GM13977 (cell line): Measurements from ENCODE around the gene IRF2.
A peak's percentile ranks its signal among the peaks of the same experiment; 100 is the strongest.
"Not testable (repeated sequence)": the region's sequence is repeated elsewhere in the genome, so short reads cannot be mapped to it uniquely, and the experiment has no call there.

Source experiments
- DNase-seq: peaks from one replicate; pipeline ENCODE4 v3.0.0; 2012; ENCODE audit warnings: low spot score
- in situ Hi-C: fragments of 300-500 bp; cut with MboI; formaldehyde crosslinking; loops from one replicate; pipeline ENCODE4 v1.12.0; 2022; ENCODE audit warnings: low sequenced_read_pairs, low pct_unique_long_range_greater_than_20kb, mixed read lengths, inconsistent platforms; ENCODE audit not compliant: unreplicated experiment
- TF ChIP-seq, protein P1 (sequence below): IDR thresholded peaks from 2 replicates; pipeline ENCODE4 v1.5.1; 2012; ENCODE audit warnings: mild to moderate bottlenecking, control low read depth; ENCODE audit not compliant: insufficient read depth; ENCODE audit errors: extremely low read depth, missing control alignments

IRF2 gene

GRCh38 chr4:184382189-184382846 lies 92.0 kb downstream of the IRF2 start:
- TF ChIP-seq, protein P1, sequence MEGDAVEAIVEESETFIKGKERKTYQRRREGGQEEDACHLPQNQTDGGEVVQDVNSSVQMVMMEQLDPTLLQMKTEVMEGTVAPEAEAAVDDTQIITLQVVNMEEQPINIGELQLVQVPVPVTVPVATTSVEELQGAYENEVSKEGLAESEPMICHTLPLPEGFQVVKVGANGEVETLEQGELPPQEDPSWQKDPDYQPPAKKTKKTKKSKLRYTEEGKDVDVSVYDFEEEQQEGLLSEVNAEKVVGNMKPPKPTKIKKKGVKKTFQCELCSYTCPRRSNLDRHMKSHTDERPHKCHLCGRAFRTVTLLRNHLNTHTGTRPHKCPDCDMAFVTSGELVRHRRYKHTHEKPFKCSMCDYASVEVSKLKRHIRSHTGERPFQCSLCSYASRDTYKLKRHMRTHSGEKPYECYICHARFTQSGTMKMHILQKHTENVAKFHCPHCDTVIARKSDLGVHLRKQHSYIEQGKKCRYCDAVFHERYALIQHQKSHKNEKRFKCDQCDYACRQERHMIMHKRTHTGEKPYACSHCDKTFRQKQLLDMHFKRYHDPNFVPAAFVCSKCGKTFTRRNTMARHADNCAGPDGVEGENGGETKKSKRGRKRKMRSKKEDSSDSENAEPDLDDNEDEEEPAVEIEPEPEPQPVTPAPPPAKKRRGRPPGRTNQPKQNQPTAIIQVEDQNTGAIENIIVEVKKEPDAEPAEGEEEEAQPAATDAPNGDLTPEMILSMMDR = no peak
- in situ Hi-C loops = no loop called here
- peak; percentile 28 for DNase-seq

- in situ Hi-C loops = no loop called here
Measured at GRCh38 chr4:184380707-184381106, 93.6 kb downstream of the IRF2 start.

GRCh38 chr4:184380214-184380613 lies 94.1 kb downstream of the IRF2 start:
- DNase-seq, in situ Hi-C loops: not testable (repeated sequence)

More at GRCh38 chr4:184380707-184381106, 93.6 kb downstream of the IRF2 start:
- TF ChIP-seq, protein P1 = no peak
- no peak for DNase-seq

GRCh38 chr4:184376923-184377322 lies 97.4 kb downstream of the IRF2 start:
- in situ Hi-C loops = no loop called here
- DNase-seq = no peak
- TF ChIP-seq, protein P1 = no peak

DNA sequence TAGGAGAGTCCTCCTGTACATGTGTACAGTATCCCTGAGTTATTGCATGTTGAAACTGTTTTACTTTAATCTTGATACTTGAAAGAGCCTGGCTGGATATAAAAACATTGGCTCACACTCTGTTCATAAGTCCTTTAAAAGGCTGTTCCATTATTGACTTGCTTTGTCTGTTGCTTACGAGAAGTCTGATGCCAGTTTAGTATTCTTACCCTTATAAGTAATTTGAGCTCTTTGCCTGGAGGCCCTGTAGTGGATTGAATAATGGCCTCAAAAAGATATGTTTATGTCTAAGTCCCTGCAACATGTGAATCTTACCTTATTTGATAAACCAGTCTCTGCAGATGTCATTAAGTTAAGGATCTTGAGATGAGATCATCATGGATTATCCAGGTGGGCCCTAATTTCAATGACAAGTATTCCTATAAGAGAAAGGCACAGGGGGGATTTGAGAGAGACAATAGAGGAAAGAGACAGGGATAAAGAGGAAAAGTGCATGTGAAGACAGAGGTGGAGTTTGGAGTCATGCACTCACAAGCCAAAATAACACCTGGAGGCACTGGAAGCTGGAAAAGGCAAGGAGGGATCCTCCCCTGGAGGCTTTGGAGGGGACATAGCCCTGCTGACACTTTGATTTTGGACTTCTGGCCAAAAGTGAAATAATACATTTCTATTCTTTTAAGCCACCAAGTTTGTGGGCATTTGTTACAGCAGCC lies 98.1 kb downstream of the IRF2 start:
- DNase-seq = no peak
- TF ChIP-seq, protein P1 = no peak
- in situ Hi-C loops = no loop called here

DNA sequence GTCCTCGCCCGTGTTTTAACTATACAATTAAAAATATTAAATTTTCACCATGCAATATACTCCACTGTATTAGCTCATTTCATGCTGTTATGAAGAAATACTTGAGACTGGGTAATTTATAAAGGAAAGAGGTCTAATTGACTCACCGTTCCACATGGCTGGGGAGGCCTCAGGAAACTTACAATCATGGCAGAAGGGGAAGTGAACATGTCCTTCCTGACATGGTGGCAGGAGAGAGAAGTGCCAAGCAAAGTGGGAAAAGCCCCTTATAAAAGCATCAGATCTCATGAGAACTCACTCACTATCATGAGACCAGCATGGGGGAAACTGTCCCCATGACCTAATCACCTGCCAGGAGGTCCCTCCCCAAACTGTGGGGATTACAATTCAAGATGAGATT lies 98.7 kb downstream of the IRF2 start:
- DNase-seq, in situ Hi-C loops: not testable (repeated sequence)

GRCh38 chr4:184375027-184375426 lies 99.3 kb downstream of the IRF2 start:
- DNase-seq = peak; percentile 28
- TF ChIP-seq, protein P1 = no peak
- in situ Hi-C loops = no loop called here
